ENCODE data around the gene GSK3A. TPM values are rescaled to one million over a fixed set of nuclear protein-coding genes. Genes with fewer than 3 reads are reported as not detected.
A peak's percentile ranks its signal among the peaks of the same experiment; 100 is the strongest.
"Not testable (repeated sequence)": the region's sequence is repeated elsewhere in the genome, so short reads cannot be mapped to it uniquely, and the experiment has no call there.

GSK3A gene
- total and polyA plus RNA-seq, 2 experiments from 2014 or later: 17.7 to 40.7 TPM

- TF ChIP-seq ZNF462 (CRISPR knock-in tag; IDR thresholded peaks at IDR 0.05): no peak
- no peak for TF ChIP-seq ETS1 (IDR thresholded peaks at IDR 0.05)
- TF ChIP-seq, protein P1, sequence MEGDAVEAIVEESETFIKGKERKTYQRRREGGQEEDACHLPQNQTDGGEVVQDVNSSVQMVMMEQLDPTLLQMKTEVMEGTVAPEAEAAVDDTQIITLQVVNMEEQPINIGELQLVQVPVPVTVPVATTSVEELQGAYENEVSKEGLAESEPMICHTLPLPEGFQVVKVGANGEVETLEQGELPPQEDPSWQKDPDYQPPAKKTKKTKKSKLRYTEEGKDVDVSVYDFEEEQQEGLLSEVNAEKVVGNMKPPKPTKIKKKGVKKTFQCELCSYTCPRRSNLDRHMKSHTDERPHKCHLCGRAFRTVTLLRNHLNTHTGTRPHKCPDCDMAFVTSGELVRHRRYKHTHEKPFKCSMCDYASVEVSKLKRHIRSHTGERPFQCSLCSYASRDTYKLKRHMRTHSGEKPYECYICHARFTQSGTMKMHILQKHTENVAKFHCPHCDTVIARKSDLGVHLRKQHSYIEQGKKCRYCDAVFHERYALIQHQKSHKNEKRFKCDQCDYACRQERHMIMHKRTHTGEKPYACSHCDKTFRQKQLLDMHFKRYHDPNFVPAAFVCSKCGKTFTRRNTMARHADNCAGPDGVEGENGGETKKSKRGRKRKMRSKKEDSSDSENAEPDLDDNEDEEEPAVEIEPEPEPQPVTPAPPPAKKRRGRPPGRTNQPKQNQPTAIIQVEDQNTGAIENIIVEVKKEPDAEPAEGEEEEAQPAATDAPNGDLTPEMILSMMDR (conservative IDR thresholded peaks at IDR 0.05; ENCODE audit: low read depth in 2 of 2): no peak
- TF ChIP-seq REST (IDR thresholded peaks at IDR 0.05; ENCODE audit: unreplicated experiment): no peak
- TF ChIP-seq STAT1 (IDR thresholded peaks at IDR 0.05; ENCODE audit: unreplicated experiment): no peak
- no peak for TF ChIP-seq EZH2phosphoT487 (IDR thresholded peaks at IDR 0.05; ENCODE audit: unreplicated experiment)
- no peak for TF ChIP-seq ZNF331 (CRISPR knock-in tag; IDR thresholded peaks at IDR 0.05; ENCODE audit: low read depth)
These were observed 25.3 kb upstream of the GSK3A start (continued) for GRCh38 chr19:42267644-42268141.

DNA sequence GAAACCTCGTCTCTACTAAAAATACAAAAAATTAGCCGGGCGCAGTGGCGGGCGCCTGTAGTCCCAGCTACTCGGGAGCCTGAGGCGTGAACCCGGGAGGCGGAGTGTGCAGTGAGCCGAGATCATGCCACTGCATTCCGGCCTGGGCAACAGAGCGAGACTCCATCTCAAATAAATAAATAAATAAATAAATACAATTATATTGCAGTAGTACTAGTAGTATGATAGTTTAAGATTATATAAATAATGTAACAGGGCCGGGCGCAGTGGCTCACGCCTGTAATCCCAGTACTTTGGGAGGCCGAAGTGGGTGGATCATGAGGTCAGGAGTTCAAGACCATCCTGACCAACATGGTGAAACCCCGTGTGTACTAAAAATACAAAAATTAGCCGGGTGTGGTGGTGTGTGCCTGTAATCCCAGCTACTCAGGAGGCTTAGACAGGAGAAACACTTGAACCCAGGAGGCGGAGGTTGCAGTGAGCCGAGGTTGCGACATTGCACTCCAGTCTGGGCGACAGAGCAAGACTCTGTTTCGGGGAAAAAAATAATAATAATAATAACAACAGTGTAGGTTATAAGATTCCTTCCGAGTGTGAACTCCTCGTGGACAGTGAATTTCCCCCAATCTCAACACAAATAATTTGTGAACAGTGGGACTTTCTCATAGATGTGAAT, 24.7 kb upstream of the GSK3A start:
- not testable (repeated sequence) for H3K79me2 ChIP-seq (replicated peaks; ENCODE audit: insufficient read depth); H3F3A ChIP-seq (replicated peaks; ENCODE audit: low read depth); H3K27ac Mint-ChIP-seq; DNase-seq (ENCODE audit: low spot score); H2AFZ ChIP-seq; H3K27me3 Mint-ChIP-seq (ENCODE audit: insufficient read depth, low read depth, poor library complexity); H3K36me3 Mint-ChIP-seq (ENCODE audit: low read depth); H3K4me3 Mint-ChIP-seq; ATAC-seq; H4K20me1 ChIP-seq (replicated peaks; ENCODE audit: insufficient read depth); H3K4me1 ChIP-seq (ENCODE audit: insufficient read depth); H3K27me3 ChIP-seq (ENCODE audit: insufficient read depth); H3K9me3 Mint-ChIP-seq; H3K36me3 ChIP-seq (ENCODE audit: insufficient read depth); H3K9me2 ChIP-seq (ENCODE audit: insufficient read depth); H3K27ac ChIP-seq (ENCODE audit: low read depth)
- Histone ChIP-seq H3K4me3 (peak overlapping the region; percentile 60), H3K4me2 (peak overlapping the region; percentile 93)
- H3K4me1 Mint-ChIP-seq: peaks cover 27% of the 10 kb centered on the region

- not testable (repeated sequence) for ATAC-seq; H3K9me3 Mint-ChIP-seq; H3K4me3 ChIP-seq; H3K36me3 Mint-ChIP-seq (ENCODE audit: low read depth); H4K20me1 ChIP-seq (replicated peaks; ENCODE audit: insufficient read depth); DNase-seq (ENCODE audit: low spot score); H3K79me2 ChIP-seq (replicated peaks; ENCODE audit: insufficient read depth); H3K27ac Mint-ChIP-seq; H3F3A ChIP-seq (replicated peaks; ENCODE audit: low read depth); H2AFZ ChIP-seq; H3K27me3 Mint-ChIP-seq (ENCODE audit: insufficient read depth, low read depth, poor library complexity); H3K36me3 ChIP-seq (ENCODE audit: insufficient read depth); H3K4me1 ChIP-seq (ENCODE audit: insufficient read depth); H3K27me3 ChIP-seq (ENCODE audit: insufficient read depth); H3K4me2 ChIP-seq; H3K27ac ChIP-seq (ENCODE audit: low read depth); H3K4me3 Mint-ChIP-seq; H3K9me2 ChIP-seq (ENCODE audit: insufficient read depth)
- peaks cover 23% of the 10 kb centered on the region for H3K4me1 Mint-ChIP-seq
These were observed 23.7 kb upstream of the GSK3A start for GRCh38 chr19:42266105-42266504.
